Spinal cord (tissue), 10 donors: Measurements from ENCODE around the gene SHISA9. TPM values are rescaled to one million over a fixed set of nuclear protein-coding genes. Genes with fewer than 3 reads are reported as not detected.
A peak's percentile ranks its signal among the peaks of the same experiment; 100 is the strongest.

Source experiments
- DNase-seq, 6 donors: peaks; one replicate each; pipeline versions ENCODE4 v3.0.0 to v3.0.0-alpha.2; 2013 to 2015; ENCODE audit warnings: low spot score in 6 of 6, low read depth in 4 of 6
- H3K27ac ChIP-seq: one replicate; pipeline ENCODE4 v1.5.1; 2013; ENCODE audit warnings: low read depth, low read length, control low read depth
- H3K27me3 ChIP-seq: one replicate; pipeline ENCODE4 v1.6.1; 2013; ENCODE audit warnings: low read length; ENCODE audit not compliant: control insufficient read depth, insufficient read depth
- H3K36me3 ChIP-seq: one replicate; pipeline ENCODE4 v1.6.1; 2013; ENCODE audit warnings: low read length; ENCODE audit not compliant: control insufficient read depth, insufficient read depth
- H3K4me1 ChIP-seq: one replicate; pipeline ENCODE4 v1.6.1; 2013; ENCODE audit warnings: low read length; ENCODE audit not compliant: control insufficient read depth, insufficient read depth
- H3K4me3 ChIP-seq: one replicate; pipeline ENCODE4 v1.5.1; 2013; ENCODE audit warnings: low read depth, low read length, control low read depth
- H3K9me3 ChIP-seq: one replicate; pipeline ENCODE4 v1.6.1; 2013; ENCODE audit warnings: low read length; ENCODE audit not compliant: control insufficient read depth, insufficient read depth
- WGBS: methylation state at CpG from one replicate; pipeline ENCODE4 v1.1.5; 2013; ENCODE audit warnings: missing lambda C conversion rate; ENCODE audit not compliant: insufficient coverage; 5-methylcytosine and 5-hydroxymethylcytosine counted together
- polyA plus RNA-seq, 2 donors: library from polyadenylated mRNA; unstranded; fragments of 120-200 nt; gene quantifications; one replicate each; pipeline ENCODE4 v1.2.1, GENCODE V29; 2013; ENCODE audit not compliant: insufficient read length in 2 of 2
- total RNA-seq, 2 donors: library from RNA; depleted of rRNA in 1 of 2; stranded (reverse); fragments of 120-200 nt in 1 of 2; fragments of >200 nt in 1 of 2; gene quantifications; one replicate each; pipeline versions ENCODE4 v1.2.3 to v1.2.4, GENCODE V29; 2013 to 2014
- donor health status: healthy.

Gene SHISA9
- total and polyA plus RNA-seq, 4 donors, result 6.2 to 23.3 (median 14.7) TPM

GRCh38 chr16:13067648-13068047 is 166.2 kb downstream of the SHISA9 start:
- no peak for DNase-seq
- no peaks in the 10 kb centered on the region for H3K36me3 ChIP-seq
- H3K27me3 ChIP-seq, result no peaks in the 10 kb centered on the region
- 90% methylated on average over 4 of the region's 7 CpGs for WGBS
- peaks cover 11% of the 10 kb centered on the region for H3K4me1 ChIP-seq
- no peak overlapping the region for H3K27ac ChIP-seq
- H3K4me3 ChIP-seq, result no peak overlapping the region
- H3K9me3 ChIP-seq, result no peaks in the 10 kb centered on the region

GRCh38 chr16:13068912-13069583 is 167.7 kb downstream of the SHISA9 start:
- DNase-seq, result no peak

GRCh38 chr16:13070268-13070667 is 168.9 kb downstream of the SHISA9 start:
- Histone ChIP-seq H3K4me1 (peaks cover 11% of the 10 kb centered on the region), H3K27ac (no peak overlapping the region), H3K9me3 (no peaks in the 10 kb centered on the region), H3K27me3 (no peaks in the 10 kb centered on the region), H3K4me3 (no peak overlapping the region), H3K36me3 (no peaks in the 10 kb centered on the region)
- DNase-seq, result peak; percentile 60 to 95 (median 70)
- 2% methylated on average over 8 of the region's 9 CpGs for WGBS

More at GRCh38 chr16:13068912-13069583, 167.7 kb downstream of the SHISA9 start:
- Histone ChIP-seq H3K36me3 (no peaks in the 10 kb centered on the region), H3K4me3 (no peak overlapping the region), H3K27me3 (no peaks in the 10 kb centered on the region), H3K27ac (no peak overlapping the region), H3K4me1 (peaks cover 11% of the 10 kb centered on the region), H3K9me3 (no peaks in the 10 kb centered on the region)
- 93% methylated on average over 7 of the region's 8 CpGs for WGBS

- DNase-seq, result no peak
- WGBS, result 94% methylated on average over 6 of the region's 6 CpGs
- Histone ChIP-seq H3K27me3 (no peaks in the 10 kb centered on the region), H3K4me1 (no peaks in the 10 kb centered on the region), H3K4me3 (no peak overlapping the region), H3K9me3 (no peaks in the 10 kb centered on the region), H3K27ac (no peak overlapping the region), H3K36me3 (no peaks in the 10 kb centered on the region)
Measured at GRCh38 chr16:13076878-13077277, 175.5 kb downstream of the SHISA9 start.

- Histone ChIP-seq H3K36me3 (no peaks in the 10 kb centered on the region), H3K4me3 (no peak overlapping the region), H3K4me1 (no peaks in the 10 kb centered on the region), H3K27ac (no peak overlapping the region), H3K27me3 (no peaks in the 10 kb centered on the region), H3K9me3 (no peaks in the 10 kb centered on the region)
- peak in 1 of 6 donors; percentile 37 for DNase-seq
- no CpG with 5 or more reads among the region's 1 CpG for WGBS
Measured at GRCh38 chr16:13077816-13078215, 176.4 kb downstream of the SHISA9 start.

- Histone ChIP-seq H3K27me3 (no peaks in the 10 kb centered on the region), H3K4me3 (no peak overlapping the region), H3K4me1 (no peaks in the 10 kb centered on the region), H3K36me3 (no peaks in the 10 kb centered on the region), H3K27ac (no peak overlapping the region), H3K9me3 (no peaks in the 10 kb centered on the region)
- no CpG with 5 or more reads among the region's 3 CpGs for WGBS
- DNase-seq, result no peak
Measured at GRCh38 chr16:13080531-13080930, 179.1 kb downstream of the SHISA9 start.

GRCh38 chr16:13081825-13082331 is 180.5 kb downstream of the SHISA9 start:
- peak in 1 of 6 donors; percentile 78 for DNase-seq
- H3K4me3 ChIP-seq, result no peak overlapping the region
- H3K27me3 ChIP-seq, result no peaks in the 10 kb centered on the region
- no peak overlapping the region for H3K27ac ChIP-seq
- no CpG with 5 or more reads among the region's 5 CpGs for WGBS
- no peaks in the 10 kb centered on the region for H3K9me3 ChIP-seq
- H3K4me1 ChIP-seq, result no peaks in the 10 kb centered on the region
- no peaks in the 10 kb centered on the region for H3K36me3 ChIP-seq

- WGBS, result 42% methylated on average over 2 of the region's 5 CpGs
- DNase-seq, result peak in 4 of 6 donors; percentile 22 to 87 (median 48)
- H3K4me1 ChIP-seq, result no peaks in the 10 kb centered on the region
- no peaks in the 10 kb centered on the region for H3K9me3 ChIP-seq
- H3K36me3 ChIP-seq, result no peaks in the 10 kb centered on the region
- no peak overlapping the region for H3K27ac ChIP-seq
- no peak overlapping the region for H3K4me3 ChIP-seq
- H3K27me3 ChIP-seq, result no peaks in the 10 kb centered on the region
Measured at GRCh38 chr16:13083681-13084080, 182.3 kb downstream of the SHISA9 start.

GRCh38 chr16:13084331-13084730 is 182.9 kb downstream of the SHISA9 start:
- H3K36me3 ChIP-seq, result no peaks in the 10 kb centered on the region
- DNase-seq, result no peak
- no peaks in the 10 kb centered on the region for H3K9me3 ChIP-seq
- H3K4me1 ChIP-seq, result no peaks in the 10 kb centered on the region
- no peak overlapping the region for H3K27ac ChIP-seq
- WGBS, result no CpG with 5 or more reads among the region's 2 CpGs
- H3K4me3 ChIP-seq, result no peak overlapping the region
- no peaks in the 10 kb centered on the region for H3K27me3 ChIP-seq

- H3K36me3 ChIP-seq, result no peaks in the 10 kb centered on the region
- H3K4me1 ChIP-seq, result no peaks in the 10 kb centered on the region
- DNase-seq, result no peak
- WGBS, result 63% methylated on average over 4 of the region's 7 CpGs
- H3K4me3 ChIP-seq, result no peak overlapping the region
- peaks cover 2% of the 10 kb centered on the region for H3K9me3 ChIP-seq
- H3K27ac ChIP-seq, result no peak overlapping the region
- H3K27me3 ChIP-seq, result no peaks in the 10 kb centered on the region
Measured at GRCh38 chr16:13093661-13094060, 192.3 kb downstream of the SHISA9 start.
